Inflammatory macrophage (primary cell): ENCODE data around the gene TSPAN8.
"Not testable (repeated sequence)": the region's sequence is repeated elsewhere in the genome, so short reads cannot be mapped to it uniquely, and the experiment has no call there.

Experiments
- DNase-seq, 2 donors: peaks; one replicate each; pipeline ENCODE4 v3.0.0-alpha.2; 2020 to 2022
- total RNA-seq, 18 experiments: gene quantifications; one replicate each; lab custom pipeline; 2026; ENCODE audit warnings: mixed read lengths in 6 of 18, inconsistent platforms in 2 of 18; lab: John Stamatoyannopoulos, UW

Gene TSPAN8
- total RNA-seq = 0 to 0.07 (median 0) reads per million in 18 experiments

DNA sequence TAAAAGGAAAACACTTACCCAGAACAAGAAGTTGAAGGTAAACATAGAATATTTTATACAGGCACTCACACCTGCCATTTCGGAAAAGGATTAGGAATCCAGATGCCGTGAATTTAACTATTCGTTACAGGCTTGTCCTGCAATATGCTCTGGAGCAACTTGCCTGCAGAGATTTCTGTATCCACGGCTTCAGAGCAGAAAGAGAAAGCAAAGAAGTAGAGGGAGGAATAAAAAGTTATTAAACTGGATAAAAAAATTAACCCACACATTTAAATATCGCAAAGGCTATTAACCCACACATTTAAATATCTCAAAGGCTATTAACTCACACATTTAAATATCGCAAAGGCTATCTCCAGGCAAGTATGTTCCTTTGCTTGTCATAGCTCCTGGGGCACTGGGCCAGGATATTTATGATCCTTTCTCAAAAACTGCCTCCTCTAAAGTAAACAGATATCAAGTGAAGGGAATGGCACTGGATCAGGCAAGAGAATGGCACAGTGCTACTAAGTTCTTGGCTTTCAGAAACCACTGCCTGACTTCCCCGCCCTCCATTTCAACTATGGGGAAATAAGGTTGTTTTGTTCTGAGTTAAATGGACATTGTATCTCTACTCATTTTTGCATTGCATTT is at the start of gene TSPAN8:
TSPAN8 (minus strand) TSS at position 399 of the 633 bp plus-strand sequence; CDS start at position 78, 321 bp downstream.
- no peak for DNase-seq

DNA sequence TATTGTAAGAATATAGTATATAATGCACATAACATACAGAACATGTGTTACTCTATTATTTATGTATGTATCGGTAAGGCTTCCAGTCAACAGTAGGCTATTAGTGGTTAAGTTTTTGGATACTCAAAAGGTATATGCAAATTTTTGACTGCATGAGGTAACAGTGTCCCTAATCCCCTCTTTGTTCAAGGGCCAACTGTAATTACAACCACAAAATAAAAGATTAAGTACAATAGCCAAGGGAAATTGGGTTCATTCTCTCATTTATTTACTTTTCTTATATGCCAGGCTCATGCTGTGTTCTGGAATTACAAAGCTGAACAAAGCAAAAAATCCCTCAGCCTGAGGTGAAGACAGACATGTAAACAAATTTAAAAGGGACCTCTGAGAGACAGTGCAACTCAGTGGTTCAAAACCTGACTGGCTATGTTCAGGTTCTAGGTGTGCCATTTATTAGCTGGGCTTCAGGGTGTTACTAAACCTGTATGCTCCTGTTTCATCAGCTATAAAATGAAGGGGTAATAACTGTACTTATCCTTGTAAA is 43.4 kb upstream of the TSPAN8 start:
- DNase-seq = no peak

DNA sequence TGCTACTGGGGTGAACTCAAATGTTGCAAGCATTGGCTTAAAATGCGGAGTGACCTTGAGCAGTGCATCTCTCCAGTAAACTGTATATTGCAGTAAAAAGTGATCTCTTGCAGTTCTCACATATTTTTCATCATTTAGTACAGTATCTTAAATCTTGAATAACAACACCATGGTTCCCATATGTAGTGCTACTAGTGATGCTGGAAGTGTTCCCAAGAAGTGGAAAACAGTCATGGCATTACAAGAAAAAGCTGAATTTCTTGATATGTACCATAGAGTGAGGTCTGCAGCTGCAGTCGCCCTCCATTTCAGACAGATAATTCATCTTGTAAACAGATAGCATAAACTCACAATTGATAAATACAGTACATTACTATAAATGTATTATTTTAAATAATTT is 42.9 kb upstream of the TSPAN8 start:
- DNase-seq = no peak

DNA sequence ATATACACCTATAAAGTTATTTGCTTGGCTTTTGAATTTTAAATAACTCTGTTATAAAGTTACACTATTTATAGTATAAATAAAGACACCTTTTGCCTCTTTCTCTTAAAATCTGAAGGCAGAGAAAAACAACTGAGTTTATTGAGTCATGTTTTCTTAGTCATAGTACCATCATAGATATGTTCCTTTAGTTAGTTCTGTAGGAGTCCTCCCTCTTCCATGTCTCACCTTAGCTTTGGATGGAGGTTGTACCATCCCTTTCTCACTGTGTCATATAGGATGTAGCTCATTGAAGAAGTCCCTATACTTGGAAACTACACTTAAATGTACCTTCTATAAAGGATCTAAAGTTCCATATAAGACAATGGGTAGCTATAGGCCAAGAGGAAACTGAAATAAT is 39.7 kb upstream of the TSPAN8 start:
- no peak for DNase-seq

DNA sequence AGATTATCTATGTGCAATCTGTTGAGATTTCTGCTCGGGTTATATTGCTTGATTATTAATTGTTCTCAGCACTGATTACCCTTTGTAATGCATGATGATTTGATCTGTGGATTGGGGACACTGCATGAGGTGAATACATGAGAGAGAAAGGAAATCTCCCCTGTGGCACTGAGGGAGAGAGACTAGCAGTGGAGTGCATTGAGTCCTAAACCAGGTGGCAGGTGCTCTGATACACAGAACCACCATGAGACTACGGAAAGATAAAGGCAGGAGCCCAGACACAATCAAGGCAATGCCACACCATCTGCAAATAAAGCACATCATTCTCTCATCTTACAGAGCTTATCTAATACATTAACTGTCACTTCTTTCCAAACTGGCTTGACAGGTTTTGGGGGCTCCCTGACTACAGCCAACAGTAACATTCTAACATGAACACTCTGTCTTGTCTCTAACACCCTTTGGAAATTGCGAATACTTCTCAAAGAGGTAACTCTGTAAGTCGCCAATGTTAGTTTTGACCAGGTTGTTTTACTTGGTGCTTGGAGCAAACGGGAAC is 37.6 kb upstream of the TSPAN8 start:
- DNase-seq = no peak

DNA sequence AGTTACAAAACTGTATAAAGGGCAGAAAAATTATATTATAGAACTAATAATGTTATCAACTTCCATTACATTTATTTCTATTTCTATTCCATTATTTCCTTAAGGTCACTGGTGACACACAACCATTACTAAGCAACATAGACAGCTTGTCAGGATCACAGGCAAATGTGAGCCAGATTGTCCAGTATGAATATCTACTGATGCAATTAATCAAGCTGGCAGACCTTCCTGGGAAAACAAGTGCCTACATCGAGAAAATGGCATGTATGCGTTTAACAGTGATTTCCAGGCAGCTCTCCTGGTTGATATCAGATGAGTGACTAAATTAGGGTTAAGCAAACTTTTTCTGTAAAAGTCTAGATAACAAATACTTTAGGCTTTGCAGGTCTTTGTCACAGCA is 36.9 kb upstream of the TSPAN8 start:
- no peak for DNase-seq

DNA sequence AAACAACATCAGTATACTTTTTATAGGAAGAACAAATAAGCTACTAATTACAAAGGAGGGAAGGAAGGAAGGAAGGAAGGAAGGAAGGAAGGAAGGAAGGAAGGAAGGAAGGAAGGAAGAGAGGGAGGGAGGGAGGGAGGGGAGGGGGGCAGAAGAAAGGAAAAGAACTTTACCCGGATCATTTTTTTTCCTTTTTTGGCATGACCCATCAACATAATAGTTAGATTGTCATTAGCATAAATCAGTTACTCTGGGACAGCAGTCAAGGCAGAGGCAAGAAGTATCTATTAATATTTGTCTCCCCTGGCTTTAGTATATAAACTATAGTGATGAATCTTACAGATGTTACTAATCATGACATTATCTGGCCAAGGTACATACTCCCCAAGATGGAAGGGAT is 35.2 kb upstream of the TSPAN8 start:
- no peak for DNase-seq

DNA sequence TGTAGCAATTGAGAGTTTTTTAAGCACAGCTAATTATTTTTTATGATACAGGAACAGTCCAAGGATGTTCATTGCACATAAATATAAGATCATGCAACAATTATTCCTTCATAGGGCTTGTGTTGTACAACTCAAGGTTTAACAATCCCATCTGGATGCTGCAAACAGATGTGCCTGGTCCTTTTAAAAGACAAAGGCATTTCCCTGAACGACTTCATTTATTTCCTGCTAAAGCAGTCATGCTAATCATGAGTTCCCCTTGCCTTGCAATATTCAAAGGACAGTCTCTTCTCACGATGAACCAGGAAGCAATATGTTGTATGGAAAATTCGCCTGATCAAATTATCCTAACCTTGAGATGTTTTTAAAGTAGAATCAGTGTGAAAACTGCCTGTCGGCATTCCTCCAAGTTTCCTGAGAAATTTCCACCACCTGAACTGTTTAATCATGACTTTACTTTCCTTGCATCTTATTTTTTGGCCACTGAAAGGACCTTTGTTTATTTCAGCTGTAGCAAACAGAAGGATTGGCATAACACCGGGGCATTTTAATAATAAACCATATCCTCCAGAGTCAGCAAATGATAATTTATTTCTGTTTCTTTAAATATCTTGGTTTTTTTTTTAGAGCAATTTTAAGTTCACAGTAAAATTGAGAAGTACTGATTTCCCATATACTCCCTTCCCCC is 33.9 kb upstream of the TSPAN8 start:
- no peak for DNase-seq

DNA sequence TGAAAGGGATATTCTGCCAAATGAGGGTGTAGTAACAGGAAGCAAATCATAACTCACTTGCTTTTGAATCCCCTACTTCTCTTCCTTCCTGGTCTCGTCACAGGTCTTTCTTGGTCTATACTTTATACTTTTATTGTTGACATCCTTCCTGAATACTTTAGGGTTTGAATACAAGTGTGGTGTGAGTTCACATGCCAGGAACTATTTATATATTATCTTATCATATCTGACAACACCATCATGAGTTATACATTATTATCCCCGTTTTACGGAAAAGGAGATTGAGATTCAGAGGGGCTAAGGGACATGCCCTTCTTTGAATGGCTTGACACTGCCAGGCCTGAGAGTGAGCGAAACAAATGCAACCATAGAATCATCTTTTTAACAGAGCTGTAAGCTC is 33.0 kb upstream of the TSPAN8 start:
- DNase-seq = no peak

DNA sequence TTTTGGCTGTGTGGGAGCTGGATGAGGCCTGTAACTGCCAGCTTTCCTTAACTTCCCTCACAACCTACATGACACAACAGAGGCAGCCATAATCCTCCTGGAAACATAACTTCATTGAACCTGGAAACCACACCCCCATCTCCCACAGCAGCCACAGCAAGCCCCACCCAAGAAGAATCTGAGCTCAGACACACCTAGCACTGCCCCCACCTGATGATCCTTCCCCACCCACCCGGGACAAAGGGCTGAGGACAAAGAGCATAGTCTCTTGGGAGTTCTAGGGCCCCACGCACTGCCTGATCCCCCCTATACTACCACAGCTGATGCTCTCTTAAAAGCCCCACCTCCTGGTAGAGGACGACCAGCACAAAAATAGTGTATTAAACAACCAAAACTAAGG is 29.6 kb upstream of the TSPAN8 start:
- DNase-seq = no peak

DNA sequence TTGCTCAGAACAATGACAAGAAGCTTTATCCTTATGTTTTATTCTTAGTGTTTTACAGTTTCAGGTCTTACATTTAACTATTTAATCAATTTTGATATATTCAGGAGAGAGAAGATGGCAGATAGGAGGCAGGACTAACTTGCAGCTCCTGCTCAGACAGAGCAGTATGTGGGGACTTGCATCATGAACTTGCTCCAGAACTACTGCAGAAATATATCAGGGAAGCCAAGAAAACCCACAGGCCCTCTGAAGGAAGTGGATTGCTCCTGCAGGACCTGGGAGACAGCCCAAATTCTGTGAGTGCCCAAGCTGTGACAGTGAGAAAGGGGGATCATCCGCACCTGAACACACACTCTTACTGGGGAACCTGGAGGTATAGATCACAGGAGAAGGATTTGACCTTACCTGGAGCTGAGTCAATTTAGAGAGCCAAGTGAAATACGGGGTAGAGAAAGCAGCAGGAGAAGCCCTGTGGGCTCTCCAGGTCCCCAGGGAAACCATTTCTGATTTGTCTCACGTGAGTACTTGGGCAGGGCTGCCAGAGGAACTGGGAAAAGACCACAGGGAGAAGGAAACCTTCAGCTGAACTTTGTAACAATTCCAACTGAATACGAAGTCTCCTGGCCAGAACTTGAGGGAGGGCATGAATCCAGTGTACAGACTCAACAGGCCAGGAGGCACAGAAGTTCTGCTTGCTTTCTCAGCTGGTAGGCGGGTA is 28.9 kb upstream of the TSPAN8 start:
- no peak for DNase-seq

DNA sequence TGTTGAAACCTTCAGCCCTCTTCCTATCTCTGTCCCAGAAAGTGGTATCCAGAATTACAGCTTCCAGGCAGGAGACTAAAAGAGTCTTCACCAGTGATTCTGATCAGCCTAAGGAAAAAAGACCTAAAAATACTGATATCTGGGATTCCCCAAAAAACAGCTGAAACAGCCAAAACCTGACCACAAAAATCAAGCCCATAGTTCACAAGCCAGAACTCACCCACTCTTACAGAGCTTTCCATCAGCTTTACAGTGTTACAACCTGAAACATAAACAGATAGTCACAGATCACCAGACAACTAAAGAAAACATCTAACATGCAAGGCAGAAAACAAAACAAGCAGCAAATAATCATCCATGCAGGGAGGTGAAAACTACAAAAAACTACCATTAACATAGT is 26.0 kb upstream of the TSPAN8 start:
- no peak for DNase-seq

DNA sequence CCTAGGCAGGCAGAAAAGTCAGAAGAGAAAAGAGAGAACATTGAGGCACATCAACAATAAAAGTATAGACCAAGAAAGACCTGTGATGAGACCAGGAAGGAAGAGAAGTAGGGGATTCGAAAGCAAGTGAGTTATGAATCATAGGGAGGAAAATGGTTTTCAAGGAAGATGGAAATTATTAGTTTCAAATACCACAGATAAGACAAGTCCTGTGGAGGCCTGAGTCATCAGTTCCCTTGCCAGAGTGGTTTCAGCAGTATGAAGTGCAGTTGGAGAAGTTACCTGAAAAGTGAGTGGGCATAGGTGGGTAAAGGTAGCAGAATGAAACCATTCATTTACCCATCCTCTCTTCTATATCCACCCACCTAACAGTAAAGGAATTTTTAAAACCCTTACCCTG is 25.2 kb upstream of the TSPAN8 start:
- no peak for DNase-seq

DNA sequence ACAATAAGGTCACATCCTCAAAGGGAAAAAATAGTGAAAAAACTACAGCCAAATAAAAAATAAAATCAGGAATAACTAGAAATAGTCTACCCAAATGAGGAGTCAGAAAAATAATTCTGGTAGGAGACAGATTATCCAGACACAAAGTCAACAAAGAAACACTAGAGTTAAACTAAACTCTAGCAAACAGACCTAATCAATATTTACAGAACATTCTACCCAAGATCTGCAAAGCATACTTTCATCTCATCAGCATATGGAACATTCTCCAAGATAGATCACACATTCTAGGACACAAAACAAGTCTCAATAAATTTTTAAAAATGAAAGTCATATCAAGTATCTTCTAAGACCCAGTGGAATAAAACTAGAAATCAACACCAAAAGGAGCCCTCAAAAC is 20.4 kb upstream of the TSPAN8 start:
- DNase-seq = no peak

DNA sequence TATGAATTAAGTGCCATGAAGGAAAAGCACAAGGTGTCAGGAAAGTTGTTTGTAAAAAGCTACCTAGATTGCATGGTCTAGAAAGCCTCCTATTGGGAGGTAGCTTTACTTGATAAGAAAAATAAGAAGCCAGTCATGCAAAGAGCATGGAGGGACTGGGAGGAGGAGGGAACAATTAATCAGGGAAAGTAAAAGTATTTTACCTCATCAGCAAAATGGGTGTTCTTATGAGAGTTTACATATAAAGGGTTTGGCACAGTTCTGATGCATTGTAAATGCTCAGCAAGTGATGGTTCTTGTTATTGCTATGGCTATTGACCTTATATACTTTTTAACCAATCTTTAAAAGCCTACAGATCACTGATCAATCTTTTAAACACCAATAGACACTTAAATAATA is 17.0 kb upstream of the TSPAN8 start:
- no peak for DNase-seq

DNA sequence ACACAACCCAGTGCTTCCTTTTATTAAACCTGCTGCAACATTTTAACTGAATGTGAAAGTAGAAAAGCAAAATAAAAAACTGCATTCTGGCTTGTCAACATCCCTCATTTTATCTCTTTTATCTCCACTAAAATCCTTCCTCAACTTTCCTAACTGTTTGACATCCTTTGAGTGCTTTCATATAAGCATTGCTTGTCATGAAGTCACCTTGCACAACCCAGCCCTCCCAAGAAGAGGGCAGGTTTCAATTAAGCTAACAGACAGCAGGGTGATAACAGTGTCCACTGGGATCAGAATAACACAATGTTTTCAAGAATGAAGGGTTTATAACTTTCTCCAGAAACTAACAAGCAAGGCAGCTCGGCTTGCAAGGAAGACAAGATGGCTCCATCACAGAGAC is 16.3 kb upstream of the TSPAN8 start:
- DNase-seq = no peak

DNA sequence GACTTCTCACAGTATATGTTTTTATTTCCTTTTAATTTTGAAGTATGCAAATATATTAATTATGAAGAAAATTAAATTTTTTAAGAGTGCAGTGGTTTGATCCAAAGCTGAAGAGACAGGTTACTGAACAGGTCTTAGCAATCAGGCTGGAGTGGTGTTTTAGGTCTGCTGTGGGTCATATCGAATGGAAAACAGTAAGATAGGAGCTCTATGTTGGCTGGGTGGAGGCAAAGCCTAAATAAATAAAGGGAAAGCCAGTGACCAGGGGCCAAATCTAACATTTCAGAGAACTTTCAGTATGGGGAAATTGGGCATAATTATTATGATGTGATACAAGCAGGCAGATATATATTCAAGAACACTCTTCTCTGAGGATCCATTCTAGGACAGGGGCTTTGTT is 12.7 kb upstream of the TSPAN8 start:
- no peak for DNase-seq

DNA sequence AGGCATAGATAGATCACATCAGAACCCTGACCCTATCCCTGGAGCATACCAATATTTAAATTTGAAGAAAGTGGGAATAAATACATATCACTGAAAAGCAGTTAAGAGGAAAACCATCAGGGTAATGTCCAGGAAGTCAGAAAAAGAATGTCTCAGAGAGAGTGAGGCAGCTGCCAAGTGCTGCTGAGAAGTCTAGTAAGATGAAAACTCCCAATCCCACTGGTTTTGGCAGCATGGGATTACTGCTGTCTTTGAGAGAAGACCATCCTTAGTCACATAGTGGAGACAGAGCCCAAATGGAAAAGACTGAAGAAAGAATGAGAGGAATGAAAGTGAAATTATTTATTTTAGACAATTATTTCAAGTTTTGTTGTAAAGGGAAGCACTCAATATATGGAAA is 11.5 kb upstream of the TSPAN8 start:
- DNase-seq = no peak

DNA sequence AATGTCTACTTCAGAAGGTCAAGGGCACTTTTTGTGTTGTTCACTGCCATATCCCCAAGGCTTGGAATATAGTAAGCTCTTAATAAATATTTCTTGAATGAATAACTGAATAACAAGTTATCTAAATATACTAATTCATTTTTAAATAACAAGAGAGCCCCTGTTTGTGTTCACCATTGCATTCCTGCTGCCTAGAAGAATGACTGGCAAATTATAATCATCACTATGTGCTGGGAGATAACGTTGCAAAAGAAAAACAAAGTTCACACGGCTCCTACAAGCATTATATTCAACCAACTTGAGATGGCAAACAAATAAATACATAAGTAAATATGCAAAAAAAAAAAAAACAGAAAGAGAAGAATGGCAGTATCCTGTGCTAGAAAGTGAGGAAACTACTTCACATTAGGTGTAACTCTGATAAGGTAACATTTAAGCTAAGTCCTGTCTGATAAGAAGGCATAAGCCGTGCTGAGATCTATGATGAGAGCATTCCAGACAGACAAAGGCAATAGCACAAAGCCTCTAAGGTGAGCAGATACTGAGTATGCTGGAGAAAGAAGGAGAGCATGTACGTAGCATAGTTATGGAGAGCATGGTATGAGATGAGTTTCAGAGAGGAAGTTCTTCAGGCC is 9.2 kb upstream of the TSPAN8 start:
- DNase-seq = no peak

DNA sequence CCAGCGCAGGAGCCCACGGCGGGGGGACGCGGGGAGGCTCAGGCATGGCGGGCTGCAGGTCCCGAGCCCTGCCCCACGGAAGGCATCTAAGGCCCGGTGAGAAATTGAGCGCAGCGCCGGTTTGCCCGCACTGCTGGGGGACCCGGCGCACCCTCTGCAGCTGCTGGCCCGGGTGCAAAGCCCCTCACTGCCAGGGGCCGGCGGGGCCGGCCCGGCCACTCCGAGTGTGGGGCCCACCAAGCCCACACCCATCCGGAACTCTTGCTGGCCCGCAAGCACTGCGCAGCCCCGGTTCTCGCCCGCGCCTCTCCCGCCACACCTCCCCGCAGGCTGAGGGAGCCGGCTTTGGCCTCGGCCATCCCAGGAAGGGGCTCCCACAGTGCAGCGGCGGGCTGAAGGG is 8.5 kb upstream of the TSPAN8 start:
- DNase-seq = no peak

DNA sequence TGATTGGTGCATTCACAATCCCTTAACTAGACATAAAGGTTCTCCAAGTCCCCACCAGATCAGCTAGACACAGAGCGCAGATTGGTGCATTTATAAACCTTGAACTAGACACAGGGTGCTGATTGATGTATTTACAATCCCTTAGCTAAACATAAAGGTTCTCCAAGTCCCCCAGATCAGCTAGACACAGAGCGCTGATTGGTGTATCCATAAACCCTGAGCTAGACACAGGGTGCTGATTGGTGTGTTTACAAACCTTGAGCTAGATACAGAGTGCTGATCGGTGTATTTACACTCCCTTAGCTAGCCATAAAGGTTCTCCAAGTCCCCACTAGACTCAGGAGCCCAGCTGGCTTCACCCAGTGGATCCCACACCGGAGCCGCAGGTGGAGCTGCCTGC is 8.0 kb upstream of the TSPAN8 start:
- not testable (repeated sequence) for DNase-seq

DNA sequence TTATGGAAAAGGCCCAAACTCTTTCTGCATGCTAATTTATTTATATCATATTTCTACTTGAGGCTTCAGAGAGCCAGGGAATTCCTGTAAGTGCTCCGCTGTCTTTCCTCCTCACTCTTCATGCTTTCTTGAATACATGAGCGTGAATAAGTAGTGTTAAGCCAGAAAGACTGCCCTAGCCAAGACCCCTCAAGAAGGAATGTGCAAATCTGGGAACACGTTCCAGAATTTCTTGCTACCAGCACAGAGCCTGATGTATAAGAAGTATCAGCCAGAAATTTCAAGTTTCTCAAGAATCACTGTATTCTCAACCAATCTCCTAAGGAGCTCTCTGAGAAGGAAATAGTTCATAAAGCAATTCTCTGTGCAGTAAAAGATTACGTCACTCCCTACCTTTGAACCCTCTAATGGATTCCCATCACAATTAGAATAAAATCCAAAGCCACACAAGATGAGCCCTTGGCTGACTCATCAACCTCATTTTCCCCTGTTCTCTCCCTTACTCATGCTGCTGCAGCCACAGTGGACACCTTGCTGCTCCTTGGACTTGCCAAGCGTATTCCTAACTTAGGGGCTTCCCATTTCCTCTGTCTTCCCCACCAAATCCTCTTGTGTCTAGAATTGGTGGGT is 6.9 kb upstream of the TSPAN8 start:
- no peak for DNase-seq
